Measurements from ENCODE around the gene PERM1.
"Not testable (repeated sequence)": the region's sequence is repeated elsewhere in the genome, so short reads cannot be mapped to it uniquely, and the experiment has no call there.

The PERM1 gene

DNA sequence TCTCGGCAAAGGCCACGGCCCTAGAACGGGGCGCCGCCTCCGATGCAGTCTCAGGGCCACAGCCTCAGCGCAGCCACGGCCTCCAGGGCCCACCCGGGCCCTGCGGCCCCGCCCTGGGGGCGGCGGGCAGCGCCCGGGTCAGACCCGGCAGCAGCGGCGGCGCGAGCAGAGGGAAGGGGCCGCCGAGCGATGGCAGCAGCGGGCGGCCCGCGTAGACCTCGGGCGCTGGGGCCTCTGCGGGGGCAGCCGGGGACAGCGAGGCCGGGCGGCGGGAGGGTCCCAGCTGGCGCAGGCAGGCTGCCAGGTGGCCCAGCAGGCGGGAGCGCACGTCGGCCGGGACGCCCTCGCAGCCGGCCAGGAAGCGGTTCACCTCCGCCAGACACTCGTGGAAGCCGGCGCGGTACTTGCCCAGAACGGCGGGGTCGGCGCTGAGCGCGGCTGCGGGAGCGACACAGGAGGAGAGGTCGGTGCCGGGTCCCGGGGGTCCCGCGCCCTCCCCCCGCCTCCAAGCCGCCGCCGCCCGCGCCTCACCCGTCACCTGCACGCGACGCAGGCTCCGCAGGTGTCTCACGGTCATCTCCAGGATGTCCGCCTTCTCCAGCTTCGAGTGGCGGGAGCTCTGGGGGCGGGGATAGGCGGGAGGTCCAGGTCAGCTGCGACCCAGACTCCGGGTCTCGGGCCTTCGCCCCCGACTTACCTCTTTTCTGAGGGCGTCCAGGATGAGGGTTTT, 17.3 kb upstream of the PERM1 start:
- no peak for DNase-seq (ENCODE audit: low read depth in 2 of 2)

DNA sequence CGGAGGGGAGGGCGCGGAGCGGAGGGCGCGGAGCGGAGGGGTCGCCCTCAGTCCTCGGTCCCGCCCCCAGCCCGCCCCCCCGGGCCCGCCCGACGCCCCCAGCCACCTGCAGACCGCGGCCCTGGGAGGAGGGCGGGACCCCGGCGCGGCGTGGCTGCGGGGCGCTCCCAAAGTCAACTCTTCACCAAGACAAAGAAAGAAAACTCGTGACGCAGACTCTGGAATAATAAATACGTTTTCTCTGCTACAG, 16.8 kb upstream of the PERM1 start:
- DNase-seq (ENCODE audit: low read depth in 2 of 2), result no peak

DNA sequence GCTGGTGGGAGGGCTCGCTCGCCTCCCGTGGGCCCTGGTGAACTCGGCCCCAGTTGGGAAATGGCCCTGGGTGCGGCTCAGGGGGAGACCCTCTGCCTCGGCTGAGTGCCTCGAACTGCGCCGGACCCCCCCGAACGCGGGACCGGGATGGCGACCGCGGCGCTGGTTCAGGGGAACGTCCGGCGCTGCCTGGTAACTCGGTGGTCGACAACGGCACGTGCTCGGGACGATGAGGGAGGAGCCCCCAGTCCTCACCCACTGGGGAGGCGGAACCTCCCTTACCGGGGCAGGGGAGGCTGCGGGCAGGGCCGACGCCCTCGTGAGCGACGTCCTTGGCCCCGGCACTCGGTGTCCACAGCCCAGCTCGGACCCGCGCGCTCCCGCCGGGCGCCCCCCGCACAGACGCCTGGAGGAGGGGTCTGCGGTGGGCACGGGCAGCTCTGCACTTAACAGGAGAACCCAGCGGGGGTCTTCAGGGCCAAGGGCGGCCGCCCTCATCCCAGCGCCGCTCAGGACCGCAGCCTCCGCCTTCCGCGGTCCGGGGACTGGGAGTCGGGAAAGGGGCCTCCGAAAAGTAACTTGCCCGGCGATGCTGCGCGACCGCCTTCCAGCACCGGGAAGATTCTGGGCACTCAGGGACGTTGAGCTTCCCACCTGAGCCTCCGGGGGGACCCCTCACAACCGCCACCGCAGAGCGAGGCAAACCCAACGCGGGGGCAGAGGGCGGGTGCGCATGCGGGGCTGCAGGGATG, 16.3 kb upstream of the PERM1 start:
- no peak for DNase-seq (ENCODE audit: low read depth in 2 of 2)

DNA sequence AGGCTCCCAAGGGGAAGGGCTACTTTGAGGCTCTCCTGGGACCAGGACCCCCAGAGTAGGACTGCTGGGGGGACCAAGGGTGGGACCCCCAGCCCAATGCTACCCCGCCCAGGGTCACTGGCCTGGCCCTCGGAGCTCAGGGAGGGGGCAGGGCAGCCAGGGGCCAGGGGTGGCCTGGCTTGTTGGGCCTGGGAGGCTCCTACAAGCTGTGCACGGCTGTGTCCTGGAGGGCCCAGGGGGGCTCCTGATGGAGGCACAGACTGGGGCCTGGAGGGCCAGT, 15.8 kb upstream of the PERM1 start:
- no peak for DNase-seq (ENCODE audit: low read depth in 2 of 2)

DNA sequence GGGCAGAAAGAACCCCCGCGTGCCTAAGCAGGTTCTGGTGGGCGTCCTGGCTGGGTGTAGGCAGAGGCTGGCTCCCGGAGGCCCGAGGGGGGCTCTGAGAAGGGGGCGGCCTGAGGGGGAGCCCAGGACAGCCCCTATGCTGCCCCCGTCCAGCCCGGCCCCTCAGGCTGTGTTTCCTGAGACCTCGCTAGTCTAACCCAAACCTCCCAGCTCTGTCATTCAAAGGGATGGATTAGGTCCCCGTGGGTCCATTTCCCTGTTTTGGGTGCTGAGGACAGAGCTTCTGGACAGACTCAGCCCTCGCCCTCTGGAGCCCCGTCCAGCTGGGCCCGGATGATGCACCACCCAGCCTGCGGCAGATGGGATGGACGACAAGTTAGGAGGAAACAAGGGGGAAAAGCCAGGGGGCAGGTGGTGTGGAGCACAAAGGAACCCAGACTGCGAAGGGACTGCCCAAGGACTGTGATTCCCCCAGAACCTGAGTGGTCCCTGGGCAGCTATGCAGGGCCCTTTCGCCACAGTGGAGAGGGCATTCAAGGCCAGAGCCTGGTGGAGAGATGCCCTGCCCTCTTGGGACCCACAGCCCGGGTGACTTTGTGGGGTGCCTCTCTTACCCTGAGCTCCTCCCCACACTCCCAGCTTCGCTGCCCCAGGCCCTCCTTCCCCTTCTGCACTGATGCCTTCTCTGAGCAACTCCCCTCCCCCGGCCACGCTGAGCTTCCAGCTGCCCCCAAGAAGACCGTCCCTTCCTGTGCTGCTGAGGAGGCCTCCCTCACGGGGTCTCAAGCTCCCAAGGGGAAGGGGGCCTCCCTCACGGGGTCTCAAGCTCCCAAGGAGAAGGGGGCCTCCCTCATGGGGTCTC, 15.2 kb upstream of the PERM1 start:
- DNase-seq (ENCODE audit: low read depth in 2 of 2), result no peak

DNA sequence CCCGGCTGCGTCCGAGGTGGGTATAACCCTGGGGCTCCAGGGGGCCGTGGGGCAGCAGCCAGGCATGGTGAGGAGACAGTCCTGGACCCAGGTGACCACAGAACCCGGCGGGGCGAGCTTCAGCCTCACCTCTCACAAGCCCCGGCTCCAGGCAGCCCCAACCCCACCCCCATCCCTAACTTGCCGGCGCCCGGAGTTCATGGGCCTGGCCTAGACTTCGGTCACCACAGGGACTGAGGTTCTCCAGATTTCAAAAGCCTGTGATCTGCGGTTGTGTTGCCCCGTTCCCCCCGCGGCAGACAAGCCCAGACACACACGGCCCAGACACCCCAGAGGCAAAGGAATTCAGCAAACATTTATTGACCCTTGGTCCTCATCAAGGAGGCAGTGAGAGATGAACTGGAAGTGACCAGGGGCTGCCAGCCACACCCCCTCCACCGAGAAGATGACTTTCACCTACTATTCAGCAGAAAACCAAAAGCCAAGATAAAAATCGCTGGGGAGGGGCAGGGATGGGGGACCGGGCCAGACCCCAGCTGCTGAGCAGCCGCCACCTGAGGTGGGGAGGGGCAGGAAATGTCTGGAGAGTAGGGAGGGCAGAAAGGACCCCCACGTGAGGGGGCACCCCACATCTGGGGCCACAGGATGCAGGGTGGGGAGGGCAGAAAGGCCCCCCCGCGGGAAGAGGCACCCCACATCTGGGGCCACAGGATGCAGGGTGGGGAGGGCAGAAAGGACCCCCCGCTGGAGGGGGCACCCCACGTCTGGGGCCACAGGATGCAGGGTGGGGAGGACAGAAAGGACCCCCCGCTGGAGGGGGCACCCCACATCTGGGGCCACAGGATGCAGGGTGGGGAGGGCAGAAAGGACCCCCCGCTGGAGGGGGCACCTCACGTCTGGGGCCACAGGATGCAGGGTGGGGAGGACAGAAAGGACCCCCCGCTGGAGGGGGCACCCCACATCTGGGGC, 14.1 kb upstream of the PERM1 start:
- DNase-seq (ENCODE audit: low read depth in 2 of 2), result no peak

DNA sequence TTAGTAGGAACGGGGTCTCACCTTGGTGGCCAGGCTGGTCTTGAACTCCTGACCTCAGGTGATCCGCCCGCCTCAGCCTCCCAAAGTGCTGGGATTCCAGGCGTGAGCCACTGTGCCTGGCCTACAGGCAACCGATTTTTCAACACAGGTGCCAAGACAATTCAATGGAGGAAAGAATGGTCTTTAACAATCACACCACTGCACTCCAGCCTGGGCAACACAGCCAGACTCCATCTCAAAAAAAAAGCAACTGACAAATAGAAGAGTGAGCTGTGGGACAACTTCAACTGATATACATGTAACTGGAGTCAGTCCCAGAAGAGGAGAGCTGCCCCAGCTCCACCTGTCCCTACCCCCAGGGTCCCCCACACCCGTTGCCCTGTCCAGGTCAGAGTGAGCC, 12.7 kb upstream of the PERM1 start:
- not testable (repeated sequence) for DNase-seq (ENCODE audit: low read depth in 2 of 2)

DNA sequence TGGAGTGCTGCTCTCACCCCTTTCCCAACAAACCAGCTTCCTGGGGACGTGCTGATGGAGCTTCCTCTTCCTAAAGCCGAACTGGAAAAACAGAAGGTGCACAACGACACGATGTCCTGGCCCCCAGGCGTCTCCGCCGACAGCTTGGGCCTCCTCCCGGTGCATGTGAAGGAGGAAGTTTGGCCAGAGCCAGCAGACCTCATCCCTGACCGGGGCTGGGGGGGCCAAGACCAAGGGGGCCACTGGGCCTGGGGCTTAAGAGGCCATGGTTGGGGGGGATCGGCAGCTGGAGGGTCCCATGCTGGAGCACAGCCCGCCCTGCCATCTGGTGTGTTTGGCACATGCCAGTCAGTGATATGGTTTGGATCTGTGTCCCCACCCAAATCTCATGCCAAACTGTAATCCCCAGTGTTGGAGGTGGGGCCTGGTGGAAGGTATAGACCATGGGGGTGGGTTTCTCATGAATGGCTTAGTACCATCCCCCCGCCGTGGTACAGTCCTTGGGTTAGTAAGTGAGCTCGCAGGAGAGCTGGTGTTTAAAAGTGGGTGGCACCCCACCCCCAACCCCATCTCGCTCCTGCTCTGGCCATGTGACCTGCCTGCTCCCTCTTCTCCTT, 11.6 kb upstream of the PERM1 start:
- no peak for DNase-seq (ENCODE audit: low read depth in 2 of 2)

DNA sequence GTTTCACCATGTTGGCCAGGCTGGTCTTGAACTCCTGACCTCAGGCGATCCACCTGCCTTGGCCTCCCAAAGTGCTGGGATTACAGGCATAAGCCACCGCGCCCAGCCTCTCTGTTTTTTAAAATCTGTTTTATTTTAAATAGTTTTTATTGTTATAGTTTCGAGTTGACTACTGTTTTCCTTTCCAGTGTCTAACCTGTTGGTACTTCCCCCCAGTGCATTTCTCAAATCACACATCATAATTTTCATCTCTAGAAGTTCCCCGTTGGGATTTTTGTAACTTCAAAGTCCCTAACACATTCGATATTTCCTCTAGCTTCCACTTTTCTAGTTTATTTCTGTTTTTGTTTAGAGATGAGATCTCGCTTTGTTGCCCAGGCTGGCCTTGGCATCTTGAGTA, 10.5 kb upstream of the PERM1 start:
- DNase-seq (ENCODE audit: low read depth in 2 of 2), result no peak

DNA sequence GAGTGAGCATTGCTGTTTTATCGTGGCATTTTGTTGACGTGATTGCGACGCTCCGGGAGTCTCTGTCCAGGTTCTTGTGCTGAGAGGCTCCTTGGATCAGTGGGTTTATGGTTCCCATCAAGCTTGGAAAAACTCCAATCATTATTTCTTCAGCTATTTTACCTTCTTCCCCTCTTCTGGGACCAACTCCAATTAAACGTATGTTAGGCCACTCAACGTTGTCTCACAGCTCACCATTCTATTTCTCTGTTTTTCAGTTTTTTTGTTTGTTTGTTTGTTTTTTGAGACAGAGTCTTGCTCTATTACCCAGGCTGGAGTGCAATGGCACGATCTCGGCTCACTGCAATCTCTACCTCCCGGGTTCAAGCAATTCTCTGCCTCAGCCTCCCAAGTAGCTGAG, 10.0 kb upstream of the PERM1 start:
- no peak for DNase-seq (ENCODE audit: low read depth in 2 of 2)

DNA sequence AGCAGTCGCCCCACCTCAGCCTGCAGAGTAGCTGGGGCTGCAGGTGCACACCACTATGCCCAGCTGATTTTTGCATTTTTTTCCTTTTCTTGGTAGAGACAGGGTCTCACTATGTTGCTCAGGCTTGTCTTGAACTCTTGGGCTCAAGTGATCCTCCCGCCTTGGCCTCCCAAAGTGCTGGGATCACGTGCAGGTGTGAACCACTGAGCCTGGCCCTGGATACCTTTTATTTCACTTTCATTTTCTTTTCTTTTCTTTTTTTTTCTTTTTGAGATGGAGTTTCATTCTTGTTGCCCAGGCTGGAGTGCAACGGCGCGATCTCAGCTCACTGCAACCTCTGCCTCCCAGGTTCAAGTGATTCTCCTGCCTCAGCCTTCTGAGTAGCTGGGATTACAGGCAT, 9.4 kb upstream of the PERM1 start:
- DNase-seq (ENCODE audit: low read depth in 2 of 2), result not testable (repeated sequence)

DNA sequence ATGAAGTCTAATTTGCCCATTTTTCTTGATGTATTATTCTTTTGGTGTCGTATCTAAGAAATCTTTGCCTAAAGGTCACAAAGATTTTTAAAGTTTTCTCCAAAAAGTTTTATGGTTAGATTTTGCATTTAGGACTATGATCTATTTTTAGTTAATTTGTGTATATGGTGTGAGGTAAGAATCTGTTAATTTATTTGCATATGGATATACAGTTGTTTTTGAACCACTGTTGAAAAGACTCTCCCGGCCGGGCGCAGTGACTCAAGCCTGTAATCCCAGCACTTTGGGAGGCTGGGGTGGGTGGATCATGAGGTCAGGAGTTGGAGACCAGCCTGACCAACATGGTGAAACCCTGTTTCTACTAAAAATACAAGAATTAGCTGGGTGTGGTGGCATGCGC, 6.2 kb upstream of the PERM1 start:
- DNase-seq (ENCODE audit: low read depth in 2 of 2), result not testable (repeated sequence)

DNA sequence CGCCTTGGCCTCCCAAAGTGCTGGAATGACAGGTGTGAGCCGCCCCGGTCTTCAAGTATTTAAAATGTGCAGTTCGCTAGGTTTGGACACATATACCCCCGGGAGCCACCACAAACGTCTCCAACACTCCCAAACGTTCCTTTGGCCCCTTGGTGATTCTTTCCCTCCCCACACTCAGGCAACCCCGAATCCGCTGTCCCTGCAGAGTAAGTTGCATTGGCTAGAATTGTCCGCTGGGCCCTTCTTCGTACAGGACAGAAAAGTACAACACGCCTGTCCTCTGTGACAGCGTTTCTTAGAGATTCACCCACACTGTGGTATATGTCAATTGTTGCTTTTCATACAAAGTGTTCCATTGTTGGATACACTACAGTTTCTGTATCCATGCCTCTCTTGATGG, 3.2 kb upstream of the PERM1 start:
- no peak for DNase-seq (ENCODE audit: low read depth in 2 of 2)

DNA sequence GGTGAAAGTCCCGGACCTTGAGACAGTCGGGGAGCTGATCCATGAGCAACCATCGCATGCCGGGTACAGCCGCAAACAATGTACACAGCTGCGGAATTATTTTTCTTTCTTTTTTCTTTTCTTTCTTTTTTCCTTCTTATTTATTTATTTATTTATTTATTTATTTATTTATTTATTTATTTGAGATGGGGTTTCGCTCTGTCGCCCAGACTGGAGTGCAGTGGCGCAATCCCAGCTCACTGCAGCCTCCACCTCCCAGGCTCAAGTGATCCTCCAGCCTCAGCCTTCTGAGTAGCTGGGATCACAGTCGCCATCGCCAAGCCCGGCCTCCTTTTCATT, 2.6 kb upstream of the PERM1 start:
- no peak for DNase-seq (ENCODE audit: low read depth in 2 of 2)

DNA sequence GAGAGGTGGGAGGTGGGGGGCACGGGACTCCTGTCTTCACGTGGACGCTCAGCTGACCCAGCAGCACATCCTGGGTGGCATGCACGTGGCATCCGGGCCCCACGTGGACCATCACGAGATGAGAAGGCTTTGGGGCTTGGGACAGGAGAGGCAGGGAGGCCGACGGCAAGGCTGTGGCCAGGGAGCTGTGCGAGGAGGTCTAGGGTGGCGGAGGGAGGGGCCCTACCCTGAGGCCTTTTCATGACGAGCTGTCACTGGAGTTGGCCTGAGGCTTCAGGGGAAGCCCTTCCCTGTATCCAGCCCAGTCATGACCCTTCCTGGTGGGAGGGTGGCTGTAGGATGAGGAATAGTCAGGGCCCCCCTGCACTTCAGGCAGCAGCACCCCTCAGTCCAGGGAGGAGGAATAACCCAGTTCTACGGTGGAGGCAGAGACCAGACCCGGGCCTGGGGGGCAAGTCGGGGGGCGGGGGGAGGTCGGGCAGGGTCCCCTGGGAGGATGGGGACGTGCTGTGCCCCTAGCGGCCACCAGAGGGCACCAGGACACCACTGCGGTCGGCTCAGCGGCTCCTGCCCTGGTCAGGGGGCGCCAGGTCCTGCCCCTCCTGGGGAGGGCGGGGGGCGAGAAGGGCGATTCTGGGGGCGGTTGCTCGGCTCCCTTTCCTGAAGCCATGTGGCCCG, 2.0 kb upstream of the PERM1 start:
- no peak for DNase-seq (ENCODE audit: low read depth in 2 of 2)

DNA sequence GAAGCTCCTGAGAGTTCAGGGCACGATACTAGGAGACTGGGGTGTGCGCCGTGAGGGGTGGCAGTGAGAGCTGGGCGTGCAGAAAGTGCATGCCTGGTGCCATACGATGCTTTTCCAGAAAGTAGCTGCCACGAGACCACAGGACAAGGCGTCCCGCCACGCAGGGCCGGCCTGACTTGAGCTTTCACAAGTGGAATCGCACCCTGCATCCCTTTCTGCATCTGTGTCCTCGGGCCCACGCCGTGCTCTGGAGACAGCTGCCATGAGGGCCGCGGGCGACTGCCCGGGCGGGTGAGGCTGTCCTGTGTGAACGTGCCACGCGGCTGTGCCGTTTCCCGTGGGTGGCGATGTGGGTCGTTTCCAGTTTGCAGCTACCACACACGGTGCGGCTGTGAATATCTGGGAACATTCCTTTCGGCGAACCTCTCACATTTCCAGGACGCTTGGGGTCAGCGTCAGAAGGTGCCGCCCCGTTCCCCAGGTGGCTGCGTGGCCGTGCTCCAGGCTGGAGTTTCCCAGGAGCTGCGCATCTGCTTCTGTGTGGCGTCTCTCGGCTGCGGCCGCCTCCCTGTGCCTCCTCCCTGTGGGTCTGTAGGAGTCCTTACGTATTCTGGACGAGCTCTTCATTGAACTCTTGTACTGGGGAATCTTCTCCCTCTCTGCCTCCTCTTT, 1.0 kb upstream of the PERM1 start:
- no peak for DNase-seq (ENCODE audit: low read depth in 2 of 2)

DNA sequence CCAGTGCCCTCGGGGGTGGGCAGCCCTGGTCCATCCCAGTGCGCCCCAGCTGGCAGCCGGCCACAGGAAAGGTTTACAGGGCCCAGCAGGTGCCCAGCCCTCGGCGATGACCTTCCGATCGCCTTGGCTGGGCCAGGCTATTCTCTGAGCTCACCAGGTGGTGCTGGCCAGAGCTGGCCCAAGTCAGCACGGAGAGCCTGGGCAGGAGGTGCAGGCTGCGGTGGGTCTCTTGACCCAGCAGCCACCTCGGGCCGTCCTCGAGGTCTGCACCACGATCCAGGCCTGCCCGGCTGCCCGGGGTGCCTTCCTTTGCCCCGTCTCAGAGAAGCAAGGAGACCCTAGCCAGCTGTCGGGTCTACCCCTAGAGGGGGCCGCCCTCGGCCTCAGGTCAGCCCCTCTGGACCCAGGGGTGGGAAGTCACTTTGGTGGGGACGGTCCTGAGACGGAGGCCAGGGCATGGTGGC, 370 bp downstream of the PERM1 start:
- DNase-seq (ENCODE audit: low read depth in 2 of 2), result no peak

DNA sequence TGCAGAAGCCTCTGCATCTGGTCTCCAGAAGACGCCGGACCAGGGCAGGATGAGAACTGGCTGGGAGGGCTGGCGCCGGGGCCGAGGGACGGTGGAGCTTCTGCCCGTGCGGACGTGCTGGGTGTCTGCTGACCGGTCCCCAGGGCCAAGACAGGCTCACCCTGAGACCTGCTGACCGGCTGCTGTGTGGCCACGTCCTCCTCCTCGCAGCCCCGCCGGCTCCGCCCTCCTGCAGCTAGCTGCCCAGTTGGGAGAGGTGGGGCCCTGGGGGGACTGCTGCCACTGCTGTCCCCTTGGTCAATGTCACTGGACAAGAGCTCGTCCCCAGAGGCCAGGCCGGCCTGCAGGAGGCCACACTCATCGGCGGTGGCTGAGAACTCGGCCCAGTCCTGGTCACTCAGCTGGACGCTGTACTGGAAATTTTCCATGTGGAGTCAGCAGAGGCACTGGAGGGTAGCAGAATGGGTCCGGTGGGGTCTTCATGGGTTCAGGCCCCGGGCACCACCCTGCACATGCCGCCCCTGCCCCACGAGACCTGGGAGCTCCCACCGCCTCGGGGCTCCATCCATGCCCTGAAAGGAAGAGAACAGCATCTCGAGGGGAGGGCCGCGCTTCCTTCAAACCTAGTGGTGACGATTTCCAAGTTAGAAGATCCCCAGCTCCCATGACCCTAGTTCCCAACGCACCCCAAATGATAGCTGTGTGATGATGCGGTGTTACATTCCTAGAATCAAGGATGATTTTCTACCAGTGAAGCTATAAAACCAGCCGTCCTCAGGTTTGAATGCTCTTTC, 1.1 kb downstream of the PERM1 start:
- DNase-seq (ENCODE audit: low read depth in 2 of 2), result no peak

DNA sequence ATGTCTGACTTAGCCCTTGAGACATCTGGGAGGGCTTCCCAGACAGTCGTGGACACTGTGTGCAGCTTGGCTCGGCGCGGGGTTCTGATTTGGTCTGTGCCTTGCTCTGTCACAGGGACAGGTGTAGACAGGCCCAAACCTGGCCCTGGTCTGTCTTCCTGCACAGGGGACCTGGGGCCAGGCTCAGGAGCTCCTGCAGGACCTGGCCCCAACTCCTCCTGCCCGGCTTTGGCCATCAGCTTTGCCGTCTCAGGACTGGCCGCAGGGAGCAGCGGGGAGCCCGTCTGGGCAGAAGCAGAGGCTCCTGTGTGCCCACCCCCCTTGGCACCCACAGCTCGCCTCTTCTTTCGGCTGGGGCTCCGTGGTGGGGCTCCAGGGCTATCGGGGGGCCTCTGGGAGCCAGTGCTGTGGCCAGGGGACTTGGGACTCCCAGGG, 1.7 kb downstream of the PERM1 start:
- no peak for DNase-seq (ENCODE audit: low read depth in 2 of 2)

DNA sequence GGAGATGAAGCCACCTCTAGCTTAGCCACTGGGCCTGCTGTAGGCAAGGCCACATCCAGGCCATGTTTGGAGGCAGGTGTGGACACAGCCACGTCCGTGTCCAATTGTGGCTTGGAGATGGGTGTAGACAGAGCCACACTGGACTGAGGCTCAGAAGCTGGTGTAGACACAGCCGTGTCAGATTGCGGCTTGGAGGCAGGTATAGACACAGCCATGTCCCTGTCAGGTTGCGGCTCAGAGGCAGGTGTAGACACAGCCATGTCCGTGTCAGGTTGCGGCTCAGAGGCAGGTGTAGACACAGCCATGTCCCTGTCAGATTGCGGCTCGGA, 2.2 kb downstream of the PERM1 start:
- no peak for DNase-seq (ENCODE audit: low read depth in 2 of 2)

All from fibroblast of skin of left biceps (primary cell).